Chondrocyte (in vitro differentiated cells): Measurements from ENCODE around the gene CHRNA5. TPM values are rescaled to one million over a fixed set of nuclear protein-coding genes. Genes with fewer than 3 reads are reported as not detected.

Source experiments
- DNase-seq: peaks from one replicate; pipeline ENCODE4 v3.0.0; 2021; ENCODE audit warnings: mixed read lengths, low spot score
- H3K27ac Mint-ChIP-seq: one replicate; pipeline ENCODE4 v1.8.0; 2021; ENCODE audit warnings: mild to moderate bottlenecking, moderate library complexity, mixed read lengths; ENCODE audit not compliant: unreplicated experiment
- H3K27me3 Mint-ChIP-seq: 2 replicates; pipeline ENCODE4 v1.8.0; 2021; ENCODE audit warnings: low read depth, mixed read lengths
- H3K36me3 Mint-ChIP-seq: 2 replicates; pipeline ENCODE4 v1.8.0; 2021; ENCODE audit warnings: low read depth, mixed read lengths
- H3K4me1 Mint-ChIP-seq: 2 replicates; pipeline ENCODE4 v1.8.0; 2021; ENCODE audit warnings: low read depth, mild to moderate bottlenecking, mixed read lengths
- H3K4me3 Mint-ChIP-seq: one replicate; pipeline ENCODE4 v1.8.0; 2021; ENCODE audit warnings: mild to moderate bottlenecking, moderate library complexity, mixed read lengths; ENCODE audit not compliant: unreplicated experiment
- H3K9me3 Mint-ChIP-seq: 2 replicates; pipeline ENCODE4 v1.8.0; 2021; ENCODE audit warnings: low read depth, mixed read lengths
- CTCF ChIP-seq: fragments of 200-600 bp; sonication (generic); IDR thresholded peaks from 2 replicates; pipeline ENCODE4 v1.5.0; 2021; ENCODE audit warnings: antibody characterized with exemption, mild to moderate bottlenecking, moderate library complexity
- total RNA-seq: library from RNA; stranded (reverse); gene quantifications from 3 replicates; pipeline ENCODE4 v1.2.1, GENCODE V29; 2021

CHRNA5 gene
- total RNA-seq, 1 donor from 2014 or later = 1.6 TPM

- H3K4me1 Mint-ChIP-seq = peaks cover 8% of the 10 kb centered on the region
- TF ChIP-seq CTCF = no peak
- H3K27ac Mint-ChIP-seq = no peak overlapping the region
- H3K36me3 Mint-ChIP-seq = no peaks in the 10 kb centered on the region
- no peak for DNase-seq
- peaks cover 63% of the 10 kb centered on the region for H3K27me3 Mint-ChIP-seq
- H3K9me3 Mint-ChIP-seq = no peaks in the 10 kb centered on the region
- H3K4me3 Mint-ChIP-seq = no peak overlapping the region
Measured at GRCh38 chr15:78623786-78624497, 58.6 kb downstream of the CHRNA5 start.

GRCh38 chr15:78624651-78625590, 59.6 kb downstream of the CHRNA5 start:
- H3K36me3 Mint-ChIP-seq = peaks cover 4% of the 10 kb centered on the region
- H3K4me1 Mint-ChIP-seq = peaks cover 3% of the 10 kb centered on the region
- H3K4me3 Mint-ChIP-seq = no peak overlapping the region
- H3K9me3 Mint-ChIP-seq = no peaks in the 10 kb centered on the region
- DNase-seq = no peak
- H3K27ac Mint-ChIP-seq = no peak overlapping the region
- H3K27me3 Mint-ChIP-seq = peaks cover 67% of the 10 kb centered on the region
- no peak for TF ChIP-seq CTCF

GRCh38 chr15:78625606-78626280, 60.4 kb downstream of the CHRNA5 start:
- no peak overlapping the region for H3K27ac Mint-ChIP-seq
- H3K4me3 Mint-ChIP-seq = no peak overlapping the region
- no peak for DNase-seq
- no peaks in the 10 kb centered on the region for H3K4me1 Mint-ChIP-seq
- TF ChIP-seq CTCF = no peak
- peaks cover 4% of the 10 kb centered on the region for H3K36me3 Mint-ChIP-seq
- H3K9me3 Mint-ChIP-seq = no peaks in the 10 kb centered on the region
- H3K27me3 Mint-ChIP-seq = peaks cover 65% of the 10 kb centered on the region

- DNase-seq = no peak
- no peak for TF ChIP-seq CTCF
- peaks cover 4% of the 10 kb centered on the region for H3K36me3 Mint-ChIP-seq
- H3K4me3 Mint-ChIP-seq = no peak overlapping the region
- no peaks in the 10 kb centered on the region for H3K4me1 Mint-ChIP-seq
- H3K9me3 Mint-ChIP-seq = no peaks in the 10 kb centered on the region
- no peak overlapping the region for H3K27ac Mint-ChIP-seq
- peaks cover 61% of the 10 kb centered on the region for H3K27me3 Mint-ChIP-seq
Measured at GRCh38 chr15:78626381-78626995, 61.2 kb downstream of the CHRNA5 start.

GRCh38 chr15:78627348-78627747, 62.0 kb downstream of the CHRNA5 start:
- no peak overlapping the region for H3K4me3 Mint-ChIP-seq
- peaks cover 58% of the 10 kb centered on the region for H3K27me3 Mint-ChIP-seq
- TF ChIP-seq CTCF = no peak
- H3K36me3 Mint-ChIP-seq = peaks cover 7% of the 10 kb centered on the region
- no peaks in the 10 kb centered on the region for H3K4me1 Mint-ChIP-seq
- H3K27ac Mint-ChIP-seq = no peak overlapping the region
- no peak for DNase-seq
- H3K9me3 Mint-ChIP-seq = no peaks in the 10 kb centered on the region
